Endothelial cell of umbilical vein (primary cell): ENCODE results near the gene SLC15A2. TPM values are rescaled to one million over a fixed set of nuclear protein-coding genes. Genes with fewer than 3 reads are reported as not detected.

ENCODE experiments used
- BruUV-seq: library from RNA; stranded (reverse); fragments of 400-500 nt; replicated peaks from 2 replicates; lab custom pipeline; 2021; lab: Mats Ljungman, UMichigan
- CTCF ChIA-PET: fragments of 300-600, 350-600 bp; sonication (Branson Sonifier 250); formaldehyde crosslinking; loops from one replicate; lab custom pipeline; 2021; ENCODE audit warnings: antibody characterized with exemption, inconsistent platforms; lab: Charles Lee
- POLR2A ChIA-PET: fragments of 300-600, 350-600 bp; sonication (Branson Sonifier 250); formaldehyde crosslinking; loops from one replicate; lab custom pipeline; 2021; ENCODE audit warnings: antibody characterized with exemption, inconsistent platforms; lab: Charles Lee
- DNase-seq: peaks from one replicate; pipeline ENCODE4 v3.0.0-alpha.2; 2011; ENCODE audit warnings: low read depth, low spot score
- FAIRE-seq: peaks from 2 replicates; lab custom pipeline; 2011; peaks lifted over from hg19 to GRCh38; lab: Jason Lieb, UNC
- H2AFZ ChIP-seq: 2 replicates; pipeline ENCODE4 v1.6.0; 2012; ENCODE audit warnings: low read depth, low read length, control low read depth, inconsistent platforms
- H3K27ac ChIP-seq: 2 replicates; pipeline ENCODE4 v1.5.1; 2011; ENCODE audit warnings: low read depth, mild to moderate bottlenecking, control low read depth, low read length, moderate library complexity; ENCODE audit not compliant: insufficient read depth
- H3K27me3 ChIP-seq, 2 experiments: 2 replicates each; pipeline versions ENCODE4 v1.6.0 to v1.6.1; 2011; ENCODE audit warnings: low read length in 2 of 2, mixed read lengths in 1 of 2; ENCODE audit not compliant: control insufficient read depth in 2 of 2, insufficient read depth in 2 of 2
- H3K36me3 ChIP-seq, 2 experiments: 2 replicates in 1 of 2; 3 replicates in 1 of 2; pipeline ENCODE4 v1.5.1; 2011; ENCODE audit warnings: low read length in 2 of 2, mild to moderate bottlenecking in 1 of 2, moderate library complexity in 1 of 2; ENCODE audit not compliant: control insufficient read depth in 2 of 2, insufficient read depth in 2 of 2; ENCODE audit errors: extremely low read depth in 1 of 2
- H3K4me1 ChIP-seq: 3 replicates; pipeline ENCODE4 v1.5.1; 2011; ENCODE audit warnings: mild to moderate bottlenecking, low read length; ENCODE audit not compliant: control insufficient read depth, insufficient read depth; ENCODE audit errors: extremely low read depth
- H3K4me2 ChIP-seq: 2 replicates; pipeline ENCODE4 v1.6.1; 2011; ENCODE audit warnings: low read length, control low read depth, mixed read lengths; ENCODE audit not compliant: insufficient read depth
- H3K4me3 ChIP-seq, 3 experiments: fragments of 200-600 bp in 1 of 3; sonication (generic), shearing (Covaris generic) in 1 of 3; replicated peaks in 1 of 3; 2 replicates each; pipeline ENCODE4 v1.5.1; 2011 to 2016; ENCODE audit warnings: control low read depth in 3 of 3, low read length in 3 of 3, mild to moderate bottlenecking in 2 of 3, inconsistent platforms in 1 of 3, low read depth in 1 of 3, moderate library complexity in 1 of 3; ENCODE audit not compliant: insufficient read depth in 1 of 3
- H3K79me2 ChIP-seq: 2 replicates; pipeline ENCODE4 v1.6.0; 2012; ENCODE audit warnings: low read length, inconsistent platforms; ENCODE audit not compliant: control insufficient read depth, insufficient read depth
- H3K9ac ChIP-seq: replicated peaks from 2 replicates; pipeline ENCODE3; 2011; ENCODE audit warnings: low read length, control low read depth; ENCODE audit not compliant: insufficient read depth; ENCODE audit errors: extremely low read depth
- H3K9me1 ChIP-seq: replicated peaks from 3 replicates; pipeline ENCODE4 v1.6.0; 2011; ENCODE audit warnings: mild to moderate bottlenecking, low read length; ENCODE audit not compliant: control insufficient read depth, insufficient read depth; ENCODE audit errors: extremely low read depth
- H3K9me3 ChIP-seq: replicated peaks from 2 replicates; pipeline ENCODE4 v1.5.1; 2012; ENCODE audit warnings: low read length, inconsistent platforms; ENCODE audit not compliant: control insufficient read depth, insufficient read depth
- H4K20me1 ChIP-seq: replicated peaks from 2 replicates; pipeline ENCODE3; 2011; ENCODE audit warnings: mild to moderate bottlenecking, low read length; ENCODE audit not compliant: control insufficient read depth, insufficient read depth; ENCODE audit errors: extremely low read depth
- CTCF ChIP-seq, 2 donors: IDR thresholded peaks; 1 replicate in 1 of 2; 2 replicates in 1 of 2; pipeline ENCODE4 v1.5.1; 2011; ENCODE audit warnings: low read length in 2 of 2, mild to moderate bottlenecking in 2 of 2, moderate library complexity in 2 of 2, control low read depth in 1 of 2, inconsistent platforms in 1 of 2, low read depth in 1 of 2; ENCODE audit not compliant: insufficient read depth in 1 of 2; ENCODE audit errors: extremely low read depth in 1 of 2
- EZH2 ChIP-seq: IDR thresholded peaks from 2 replicates; pipeline ENCODE4 v1.6.1; 2012; ENCODE audit warnings: borderline replicate concordance, low read depth, mild to moderate bottlenecking, moderate library complexity, low read length, inconsistent platforms; ENCODE audit not compliant: severe bottlenecking
- FOS ChIP-seq: IDR thresholded peaks from 2 replicates; pipeline ENCODE4 v1.6.1; 2011; ENCODE audit warnings: mild to moderate bottlenecking, low read length, moderate library complexity, borderline replicate concordance; ENCODE audit not compliant: insufficient read depth
- GATA2 ChIP-seq: IDR thresholded peaks from 2 replicates; pipeline ENCODE4 v1.7.0; 2011; ENCODE audit warnings: low read depth, mild to moderate bottlenecking, moderate library complexity, mixed read lengths, low read length; ENCODE audit not compliant: insufficient read length, insufficient read depth
- JUN ChIP-seq: IDR thresholded peaks from 2 replicates; pipeline ENCODE4 v1.6.1; 2011; ENCODE audit warnings: borderline replicate concordance, low read depth; ENCODE audit not compliant: insufficient read length, insufficient read depth
- MAX ChIP-seq: IDR thresholded peaks from 2 replicates; pipeline ENCODE4 v1.6.1; 2011; ENCODE audit not compliant: insufficient read depth, insufficient read length
- MYC ChIP-seq: IDR thresholded peaks from one replicate; pipeline ENCODE4 v1.6.1; 2011; ENCODE audit warnings: mild to moderate bottlenecking, low read depth, low read length
- POLR2A ChIP-seq: IDR thresholded peaks from 2 replicates; pipeline ENCODE4 v1.6.1; 2012; ENCODE audit warnings: low read depth, mild to moderate bottlenecking, control low read depth, low read length
- POLR2AphosphoS5 ChIP-seq: IDR thresholded peaks from 2 replicates; pipeline ENCODE4 v1.6.1; 2012; ENCODE audit warnings: low read depth, mild to moderate bottlenecking, control low read depth, low read length, moderate library complexity; ENCODE audit not compliant: insufficient read depth
- dilution Hi-C: fragments of 300-500 bp; cut with MboI; formaldehyde crosslinking; loops from one replicate; pipeline ENCODE4 v1.15.0; 2019; ENCODE audit warnings: low sequenced_read_pairs; ENCODE audit not compliant: extremely low pct_ligation_motif_present
- intact Hi-C: fragments of 100-400 bp; cut with micrococcal nuclease; formaldehyde crosslinking; loops from one replicate; pipeline ENCODE4 v1.10.0; 2022
- polyA plus RNA-seq, 4 experiments: library from polyadenylated mRNA; depleted of rRNA in 3 of 4; stranded (reverse) in 3 of 4; unstranded in 1 of 4; fragments of >200 nt; gene quantifications; 2 replicates each; pipeline versions ENCODE4 v1.2.1 to v1.2.3, GENCODE V29; 2011 to 2012; ENCODE audit warnings: missing spikeins in 1 of 4
- total RNA-seq: library from RNA; stranded (reverse); gene quantifications from 2 replicates; pipeline ENCODE4 v1.2.3, GENCODE V29; 2021

The SLC15A2 gene
- total and polyA plus RNA-seq, 2 donors (not counting 3 experiments of a cell fraction or from before 2014, with no cell fraction given) = 0.11 to 0.39 TPM

- H3K36me3 ChIP-seq = no peaks in the 10 kb centered on the region
- dilution Hi-C loops = no loop called here
- CTCF ChIA-PET = interaction anchor here (1.2 to 1.5 kb wide), 2 partner anchors 16 to 112 kb away, joined by 3 to 4 read pairs; no protein-coding TSS in a partner anchor
- FAIRE-seq = no peak
- H3K4me1 ChIP-seq = no peaks in the 10 kb centered on the region
- no peak overlapping the region for H3K4me3 ChIP-seq
- H3K79me2 ChIP-seq = no peaks in the 10 kb centered on the region
- no peaks in the 10 kb centered on the region for H3K9me3 ChIP-seq
- no peak overlapping the region for H3K9ac ChIP-seq
- H3K4me2 ChIP-seq = no peak overlapping the region
- POLR2A ChIA-PET = no interaction called here
- no peak overlapping the region for H3K27ac ChIP-seq
- H3K9me1 ChIP-seq = no peaks in the 10 kb centered on the region
- no TSS peak for BruUV-seq
- no peak for DNase-seq
- H4K20me1 ChIP-seq = no peaks in the 10 kb centered on the region
- H3K27me3 ChIP-seq = peaks cover 0 to 2% of the 10 kb centered on the region in 2 experiments
- no peak overlapping the region for H2AFZ ChIP-seq
- intact Hi-C loops = loop anchor here (5.0 kb wide), 1 partner anchor 278 kb away; no protein-coding TSS in a partner anchor
- TF ChIP-seq GATA2 (no peak), JUN (no peak)
Observed at GRCh38 chr3:121979246-121979645, 85.0 kb downstream of the SLC15A2 start.

GRCh38 chr3:121979734-121980449 lies 85.7 kb downstream of the SLC15A2 start:
- POLR2A ChIA-PET = no interaction called here
- intact Hi-C loops = loop anchor here (5.0 kb wide), 1 partner anchor 277 kb away; no protein-coding TSS in a partner anchor
- no peak overlapping the region for H3K4me2 ChIP-seq

More at GRCh38 chr3:121979734-121980449, 85.7 kb downstream of the SLC15A2 start:
- Histone ChIP-seq H2AFZ (no peak overlapping the region), H3K4me1 (no peaks in the 10 kb centered on the region), H3K36me3 (no peaks in the 10 kb centered on the region), H3K9ac (no peak overlapping the region), H3K27ac (no peak overlapping the region), H3K27me3 (peaks cover 0 to 2% of the 10 kb centered on the region in 2 experiments), H3K9me3 (no peaks in the 10 kb centered on the region), H4K20me1 (no peaks in the 10 kb centered on the region), H3K79me2 (no peaks in the 10 kb centered on the region), H3K9me1 (no peaks in the 10 kb centered on the region), H3K4me3 (no peak overlapping the region)
- no peak for DNase-seq
- dilution Hi-C loops = no loop called here
- TF ChIP-seq EZH2 (no peak), POLR2AphosphoS5 (no peak), JUN (no peak), FOS (no peak), POLR2A (no peak), MAX (no peak), CTCF (IDR thresholded peaks at IDR 0.05; ENCODE audit: extremely low read depth in 1 of 2, insufficient read depth in 1 of 2, low read depth in 1 of 2, low read length in 2 of 2) (no peak), GATA2 (no peak), MYC (no peak)
- BruUV-seq = no TSS peak
- CTCF ChIA-PET = interaction anchor here (1.2 to 1.5 kb wide), 2 partner anchors 16 to 112 kb away, joined by 3 to 4 read pairs; no protein-coding TSS in a partner anchor
- no peak for FAIRE-seq
